T-cell (primary cell): ENCODE data around the gene RUVBL1. TPM values are rescaled to one million over a fixed set of nuclear protein-coding genes. Genes with fewer than 3 reads are reported as not detected.
A peak's percentile ranks its signal among the peaks of the same experiment; 100 is the strongest.

Source experiments
- ATAC-seq, 4 experiments: fragments of 200-7000 bp in 3 of 4; fragments of 150-1000 bp in 1 of 4; cut with Tn5 transposase; replicated peaks in 1 of 4; 1 replicate in 3 of 4; 2 replicates in 1 of 4; pipeline ENCODE4 v1.10.0; 2021; ENCODE audit warnings: moderate library complexity in 3 of 4, mild to moderate bottlenecking in 2 of 4, moderate number of reproducible peaks in 1 of 4
- CTCF ChIA-PET, 2 donors: fragments of 300-600 bp; sonication (Branson Sonifier 250); formaldehyde crosslinking; loops; one replicate each; lab custom pipeline; 2022; ENCODE audit warnings: antibody characterized with exemption in 2 of 2; lab: Charles Lee
- POLR2A ChIA-PET, 2 donors: fragments of 300-600 bp; sonication (Branson Sonifier 250); formaldehyde crosslinking; loops; one replicate each; lab custom pipeline; 2022; ENCODE audit warnings: antibody characterized with exemption in 2 of 2; lab: Charles Lee
- DNase-seq, 35 experiments: peaks; one replicate each; pipeline versions ENCODE4 v3.0.0 to v3.0.0-alpha.2; 2013 to 2023
- H3K27ac ChIP-seq: one replicate; pipeline ENCODE4 v1.5.1; 2013; ENCODE audit warnings: low read length
- H3K27me3 ChIP-seq, 2 experiments: replicated peaks in 1 of 2; 1 replicate in 1 of 2; 2 replicates in 1 of 2; pipeline versions ENCODE4 v1.6.1 to v1.7.0; 2013; ENCODE audit warnings: low read length in 1 of 2, mixed read lengths in 1 of 2; ENCODE audit not compliant: control insufficient read depth in 2 of 2, insufficient read depth in 2 of 2; ENCODE audit errors: extremely low read depth in 1 of 2
- H3K36me3 ChIP-seq, 2 donors: 1 replicate in 1 of 2; 2 replicates in 1 of 2; pipeline versions ENCODE4 v1.6.1 to v1.7.0; 2013; ENCODE audit warnings: low read length in 1 of 2; ENCODE audit not compliant: control insufficient read depth in 2 of 2, insufficient read depth in 1 of 2; ENCODE audit errors: extremely low read depth in 1 of 2
- H3K4me1 ChIP-seq, 2 experiments: 1 replicate in 1 of 2; 2 replicates in 1 of 2; pipeline versions ENCODE4 v1.6.1 to v1.7.0; 2013; ENCODE audit warnings: low read length in 2 of 2, mixed read lengths in 1 of 2; ENCODE audit not compliant: insufficient read depth in 2 of 2, control insufficient read depth in 1 of 2; ENCODE audit errors: extremely low read depth in 1 of 2
- H3K4me3 ChIP-seq, 2 donors: 1 replicate in 1 of 2; 2 replicates in 1 of 2; pipeline versions ENCODE4 v1.5.1 to v1.7.0; 2013; ENCODE audit warnings: mild to moderate bottlenecking in 2 of 2, low read length in 1 of 2, moderate library complexity in 1 of 2; ENCODE audit not compliant: control insufficient read depth in 1 of 2; ENCODE audit errors: extremely low read depth in 1 of 2
- H3K9me3 ChIP-seq: 2 replicates; pipeline ENCODE4 v1.7.0; 2013
- H3K27ac Mint-ChIP-seq, 2 donors: one replicate each; pipeline ENCODE4 v1.8.0; 2020 to 2021; ENCODE audit warnings: mild to moderate bottlenecking in 2 of 2, mixed read lengths in 2 of 2
- H3K27me3 Mint-ChIP-seq, 2 donors: one replicate each; pipeline ENCODE4 v1.8.0; 2021 to 2022; ENCODE audit warnings: mixed read lengths in 2 of 2
- H3K36me3 Mint-ChIP-seq: one replicate; pipeline ENCODE4 v1.8.0; 2021; ENCODE audit warnings: mixed read lengths
- H3K4me1 Mint-ChIP-seq, 3 donors: one replicate each; pipeline ENCODE4 v1.8.0; 2020 to 2022; ENCODE audit warnings: mixed read lengths in 3 of 3, mild to moderate bottlenecking in 1 of 3
- H3K4me3 Mint-ChIP-seq, 3 donors: one replicate each; pipeline ENCODE4 v1.8.0; 2020 to 2022; ENCODE audit warnings: mild to moderate bottlenecking in 3 of 3, mixed read lengths in 3 of 3, moderate library complexity in 3 of 3
- H3K9me3 Mint-ChIP-seq, 3 donors: one replicate each; pipeline ENCODE4 v1.8.0; 2020 to 2022; ENCODE audit warnings: mixed read lengths in 3 of 3
- WGBS: methylation state at CpG from one replicate; pipeline ENCODE4 v1.1.5; 2013; ENCODE audit warnings: missing lambda C conversion rate; ENCODE audit not compliant: insufficient coverage; 5-methylcytosine and 5-hydroxymethylcytosine counted together
- total RNA-seq, 35 experiments: library from RNA in 6 of 35; stranded (reverse) in 6 of 35; fragments of 120-200 nt in 1 of 35; gene quantifications; one replicate each; pipeline versions ENCODE4 v1.2.1 to v1.2.4 and lab custom pipeline; 2013 to 2026

The RUVBL1 gene
- total RNA-seq, 5 donors from 2014 or later (not counting 1 experiment from before 2014, with no cell fraction given) = 21.4 to 33.4 (median 29.9) TPM

- WGBS = 97% methylated on average over 7 of the region's 8 CpGs
- ATAC-seq (no peak), DNase-seq (peak in 1 of 35 experiments; percentile 19)
- CTCF ChIA-PET = no interaction called here
- Mint-ChIP-seq H3K9me3 (no peaks in the 10 kb centered on the region), H3K27me3 (no peaks in the 10 kb centered on the region), H3K36me3 (peaks cover 45% of the 10 kb centered on the region), H3K4me3 (no peak overlapping the region), H3K27ac (no peak overlapping the region), H3K4me1 (peaks cover 0 to 14% (median 10%) of the 10 kb centered on the region in 3 donors)
- Histone ChIP-seq H3K4me3 (no peak overlapping the region), H3K27ac (no peak overlapping the region), H3K36me3 (peaks cover 8 to 33% of the 10 kb centered on the region in 2 donors), H3K9me3 (no peaks in the 10 kb centered on the region), H3K27me3 (peaks cover 0 to 22% of the 10 kb centered on the region in 2 experiments), H3K4me1 (peaks cover 3 to 23% of the 10 kb centered on the region in 2 experiments)
- POLR2A ChIA-PET = interaction anchor here in 1 of 2 donors (0.5 kb wide), 1 partner anchor 14 kb away, joined by 3 read pairs; no protein-coding TSS in a partner anchor
These were observed 44.7 kb downstream of the RUVBL1 start for GRCh38 chr3:128078875-128079274.

GRCh38 chr3:128078322-128078721 is 45.3 kb downstream of the RUVBL1 start:
- POLR2A ChIA-PET = interaction anchor here in 1 of 2 donors (0.5 kb wide), 1 partner anchor 13 kb away, joined by 3 read pairs; no protein-coding TSS in a partner anchor
- Mint-ChIP-seq H3K36me3 (peaks cover 45% of the 10 kb centered on the region), H3K4me1 (peaks cover 0 to 14% (median 10%) of the 10 kb centered on the region in 3 donors), H3K27ac (no peak overlapping the region), H3K27me3 (no peaks in the 10 kb centered on the region), H3K4me3 (no peak overlapping the region), H3K9me3 (no peaks in the 10 kb centered on the region)
- WGBS = 93% methylated on average over 4 of the region's 5 CpGs
- DNase-seq = no peak
- Histone ChIP-seq H3K4me1 (peaks cover 3 to 23% of the 10 kb centered on the region in 2 experiments), H3K27me3 (peaks cover 0 to 22% of the 10 kb centered on the region in 2 experiments), H3K36me3 (peaks cover 8 to 32% of the 10 kb centered on the region in 2 donors), H3K27ac (no peak overlapping the region), H3K9me3 (no peaks in the 10 kb centered on the region), H3K4me3 (no peak overlapping the region)
- CTCF ChIA-PET = no interaction called here
- ATAC-seq = no peak

GRCh38 chr3:128077665-128078064 is 45.9 kb downstream of the RUVBL1 start:
- H3K4me1 Mint-ChIP-seq = peaks cover 0 to 14% (median 10%) of the 10 kb centered on the region in 3 donors
- H3K36me3 Mint-ChIP-seq = peaks cover 39% of the 10 kb centered on the region
- Histone ChIP-seq H3K36me3 (peaks cover 2 to 33% of the 10 kb centered on the region in 2 donors), H3K9me3 (no peaks in the 10 kb centered on the region), H3K4me1 (peaks cover 3 to 23% of the 10 kb centered on the region in 2 experiments), H3K4me3 (no peak overlapping the region), H3K27me3 (peaks cover 0 to 22% of the 10 kb centered on the region in 2 experiments), H3K27ac (no peak overlapping the region)
- no peaks in the 10 kb centered on the region for H3K9me3 Mint-ChIP-seq
- WGBS = 100% methylated on average over 1 of the region's 1 CpG
- no peaks in the 10 kb centered on the region for H3K27me3 Mint-ChIP-seq
- DNase-seq (no peak), ATAC-seq (no peak)
- ChIA-PET POLR2A (no interaction called here), CTCF (interaction anchor here in 1 of 2 donors (0.6 to 0.8 kb wide), 2 partner anchors 18 to 892 kb away, joined by 3 read pairs; no protein-coding TSS in a partner anchor)
- peak overlapping the region; percentile 34 to 80 (median 51) for H3K4me3 Mint-ChIP-seq
- H3K27ac Mint-ChIP-seq = no peak overlapping the region

GRCh38 chr3:128077202-128077624 is 46.4 kb downstream of the RUVBL1 start:
- ATAC-seq = no peak
- no peak overlapping the region for H3K27ac ChIP-seq
- H3K36me3 ChIP-seq = peaks cover 0 to 29% of the 10 kb centered on the region in 2 donors
- peak overlapping the region in 1 of 2 donors; percentile 70 for H3K4me3 ChIP-seq
- peak overlapping the region; percentile 34 to 80 (median 51) for H3K4me3 Mint-ChIP-seq
- H3K9me3 ChIP-seq = no peaks in the 10 kb centered on the region
- 41% methylated on average over 8 of the region's 11 CpGs for WGBS
- peaks cover 0 to 14% (median 10%) of the 10 kb centered on the region in 3 donors for H3K4me1 Mint-ChIP-seq
- no peak overlapping the region for H3K27ac Mint-ChIP-seq
- H3K36me3 Mint-ChIP-seq = peaks cover 35% of the 10 kb centered on the region
- H3K4me1 ChIP-seq = peaks cover 3 to 23% of the 10 kb centered on the region in 2 experiments
- peaks cover 0 to 22% of the 10 kb centered on the region in 2 experiments for H3K27me3 ChIP-seq
- no peak for DNase-seq
- ChIA-PET POLR2A (no interaction called here), CTCF (interaction anchor here in 1 of 2 donors (0.6 to 0.8 kb wide), 2 partner anchors 18 to 893 kb away, joined by 3 read pairs; no protein-coding TSS in a partner anchor)
- no peaks in the 10 kb centered on the region for H3K27me3 Mint-ChIP-seq
- no peaks in the 10 kb centered on the region for H3K9me3 Mint-ChIP-seq

- H3K4me3 Mint-ChIP-seq = peak overlapping the region; percentile 71 to 80 (median 71)
- WGBS = 12% methylated on average over 72 of the region's 79 CpGs
- H3K27ac Mint-ChIP-seq = no peak overlapping the region
- Histone ChIP-seq H3K9me3 (no peaks in the 10 kb centered on the region), H3K36me3 (peaks cover 0 to 28% of the 10 kb centered on the region in 2 donors), H3K27ac (no peak overlapping the region), H3K27me3 (peaks cover 0 to 22% of the 10 kb centered on the region in 2 experiments), H3K4me3 (peak overlapping the region; percentile 53 to 70), H3K4me1 (peaks cover 3 to 23% of the 10 kb centered on the region in 2 experiments)
- ATAC-seq (peak; percentile 13 to 40 (median 38)), DNase-seq (peak in 23 of 35 experiments; percentile 17 to 63 (median 36))
- ChIA-PET CTCF (interaction anchor here (0.7 to 1.0 kb wide), 2 partner anchors 19 to 139 kb away, joined by 3 to 4 read pairs; no protein-coding TSS in a partner anchor), POLR2A (no interaction called here)
- H3K9me3 Mint-ChIP-seq = no peaks in the 10 kb centered on the region
- H3K27me3 Mint-ChIP-seq = no peaks in the 10 kb centered on the region
- H3K4me1 Mint-ChIP-seq = peaks cover 0 to 14% (median 10%) of the 10 kb centered on the region in 3 donors
- peaks cover 30% of the 10 kb centered on the region for H3K36me3 Mint-ChIP-seq
These were observed 47.0 kb downstream of the RUVBL1 start for GRCh38 chr3:128076483-128077201.
